GM12891 (cell line): ENCODE measurements around the gene SLC25A22.

Experiments used
- DNase-seq: peaks from one replicate; pipeline ENCODE4 v3.0.0; 2011; ENCODE audit warnings: low spot score; ENCODE audit not compliant: insufficient read length
- FAIRE-seq: peaks from 2 replicates; lab custom pipeline; 2011; peaks lifted over from hg19 to GRCh38; lab: Jason Lieb, UNC
- PAX5 ChIP-seq: IDR thresholded peaks from 2 replicates; pipeline ENCODE4 v1.6.1; 2011; ENCODE audit warnings: low read length, moderate library complexity, mild to moderate bottlenecking; ENCODE audit not compliant: insufficient read depth, severe bottlenecking
- POLR2A ChIP-seq: IDR thresholded peaks from 2 replicates; pipeline ENCODE4 v1.6.1; 2011; ENCODE audit warnings: low read depth, low read length, control low read depth
- POLR2AphosphoS5 ChIP-seq: IDR thresholded peaks from 2 replicates; pipeline ENCODE4 v1.6.1; 2011; ENCODE audit warnings: low read depth, low read length, control low read depth
- POU2F2 ChIP-seq: IDR thresholded peaks from 2 replicates; pipeline ENCODE4 v1.6.1; 2011; ENCODE audit warnings: low read depth, mild to moderate bottlenecking, control low read depth, low read length, moderate library complexity
- SPI1 ChIP-seq: IDR thresholded peaks from 2 replicates; pipeline ENCODE4 v1.6.1; 2011; ENCODE audit warnings: low read depth, low read length, control low read depth
- TAF1 ChIP-seq: IDR thresholded peaks from 2 replicates; pipeline ENCODE4 v1.6.1; 2011; ENCODE audit warnings: low read depth, low read length, control low read depth

The SLC25A22 gene

GRCh38 chr11:790721-791564 is 7.1 kb downstream of the SLC25A22 start:
- no peak for FAIRE-seq
- DNase-seq = no peak
- TF ChIP-seq POU2F2 (no peak), TAF1 (no peak), POLR2A (no peak), PAX5 (no peak)

GRCh38 chr11:789943-790342 is 8.1 kb downstream of the SLC25A22 start, which contains the start of gene CEND1:
TSS of gene CEND1 (minus strand) at chr11:790090. CDS start at chr11:788576, 1,514 bp downstream.
- DNase-seq = peak; percentile 75
- peak; percentile 82 for FAIRE-seq
- TF ChIP-seq POLR2A (no peak), POLR2AphosphoS5 (no peak), SPI1 (no peak), POU2F2 (no peak), TAF1 (no peak), PAX5 (no peak)

GRCh38 chr11:788953-789940 is 8.8 kb downstream of the SLC25A22 start:
- no peak for TF ChIP-seq POLR2AphosphoS5
- TF ChIP-seq SPI1 = no peak
- TF ChIP-seq POLR2A = no peak
- TF ChIP-seq PAX5 = no peak
- TF ChIP-seq POU2F2 = no peak
- TF ChIP-seq TAF1 = no peak
- FAIRE-seq = peak; percentile 74
- DNase-seq = no peak

- no peak for DNase-seq
- TF ChIP-seq POLR2AphosphoS5 (no peak), POLR2A (no peak), TAF1 (no peak), PAX5 (no peak), POU2F2 (no peak), SPI1 (no peak)
- FAIRE-seq = no peak
These were observed 10.0 kb downstream of the SLC25A22 start for GRCh38 chr11:788009-788640.

GRCh38 chr11:787084-787675 is 10.9 kb downstream of the SLC25A22 start:
- no peak for DNase-seq
- FAIRE-seq = no peak
- no peak for TF ChIP-seq PAX5
- TF ChIP-seq POLR2AphosphoS5 = no peak
- no peak for TF ChIP-seq POU2F2
- no peak for TF ChIP-seq TAF1
- no peak for TF ChIP-seq POLR2A
- TF ChIP-seq SPI1 = no peak

GRCh38 chr11:786235-787083 is 11.6 kb downstream of the SLC25A22 start:
- FAIRE-seq (no peak), DNase-seq (no peak)
- TF ChIP-seq POLR2AphosphoS5 = no peak
- no peak for TF ChIP-seq POU2F2
- TF ChIP-seq SPI1 = no peak
- no peak for TF ChIP-seq POLR2A
- no peak for TF ChIP-seq PAX5
- no peak for TF ChIP-seq TAF1

- DNase-seq (no peak), FAIRE-seq (no peak)
- no peak for TF ChIP-seq POLR2AphosphoS5
- no peak for TF ChIP-seq PAX5
- TF ChIP-seq SPI1 = no peak
- TF ChIP-seq POLR2A = no peak
- no peak for TF ChIP-seq POU2F2
- TF ChIP-seq TAF1 = no peak
These were observed 14.5 kb downstream of the SLC25A22 start for GRCh38 chr11:783581-784015.
